WTC11 (cell line): Measurements from ENCODE around the gene NKG7. TPM values are rescaled to one million over a fixed set of nuclear protein-coding genes. Genes with fewer than 3 reads are reported as not detected.

ENCODE experiments used
- ATAC-seq: fragments of 200-7000 bp; cut with Tn5 transposase; 2 replicates; pipeline ENCODE4 v1.10.0; 2021; ENCODE audit warnings: mild to moderate bottlenecking, moderate library complexity
- CTCF ChIA-PET: fragments of 300-600 bp; sonication (Branson Sonifier 250); formaldehyde crosslinking; loops from one replicate; lab custom pipeline; 2021; ENCODE audit warnings: antibody characterized with exemption; lab: Charles Lee
- POLR2A ChIA-PET: fragments of 350-600 bp; sonication (Branson Sonifier 250); formaldehyde crosslinking; loops from one replicate; lab custom pipeline; 2021; ENCODE audit warnings: antibody characterized with exemption; lab: Charles Lee
- DNase-seq: peaks from one replicate; pipeline ENCODE4 v3.0.0; 2021; ENCODE audit warnings: low spot score
- H3K27ac Mint-ChIP-seq: 2 replicates; pipeline ENCODE4 v1.8.0; 2021; ENCODE audit warnings: mixed read lengths
- H3K27me3 Mint-ChIP-seq: 2 replicates; pipeline ENCODE4 v1.8.0; 2021; ENCODE audit warnings: low read depth, mild to moderate bottlenecking, moderate library complexity, mixed read lengths
- H3K36me3 Mint-ChIP-seq: 2 replicates; pipeline ENCODE4 v1.8.0; 2021; ENCODE audit warnings: mixed read lengths
- H3K4me1 Mint-ChIP-seq: 2 replicates; pipeline ENCODE4 v1.8.0; 2022; ENCODE audit warnings: mixed read lengths
- H3K4me3 Mint-ChIP-seq: 2 replicates; pipeline ENCODE4 v1.8.0; 2021; ENCODE audit warnings: mild to moderate bottlenecking, moderate library complexity, mixed read lengths
- H3K9me3 Mint-ChIP-seq: 2 replicates; pipeline ENCODE4 v1.8.0; 2021; ENCODE audit warnings: mixed read lengths
- AR ChIP-seq: fragments of 250-450 bp; sonication (Bioruptor Pico); IDR thresholded peaks from 2 replicates; pipeline ENCODE4 v1.9.0; 2021; ENCODE audit warnings: mild to moderate bottlenecking
- ATF1 ChIP-seq: sonication (generic); formaldehyde crosslinking; IDR thresholded peaks from 2 replicates; pipeline ENCODE4 v1.8.1; 2023; ENCODE audit warnings: mild to moderate bottlenecking, moderate library complexity, missing genetic modification reagents
- CBFB ChIP-seq: sonication (generic); formaldehyde crosslinking; IDR thresholded peaks from 2 replicates; pipeline ENCODE4 v1.8.1; 2022; ENCODE audit warnings: mild to moderate bottlenecking, low read depth, missing genetic modification reagents
- CDX4 ChIP-seq: fragments of 250-450 bp; sonication (Bioruptor Pico); IDR thresholded peaks from 2 replicates; pipeline ENCODE4 v1.9.0; 2021; ENCODE audit warnings: moderate library complexity, mild to moderate bottlenecking, inconsistent platforms, borderline replicate concordance
- EMX1 ChIP-seq: fragments of 250-450 bp; sonication (Bioruptor Pico); IDR thresholded peaks from 2 replicates; pipeline ENCODE4 v1.8.0; 2021; ENCODE audit warnings: mild to moderate bottlenecking
- GTF2I ChIP-seq: fragments of 250-450 bp; sonication (Bioruptor Pico); conservative IDR thresholded peaks from 2 replicates; pipeline ENCODE4 v1.4.0; 2021; ENCODE audit warnings: mild to moderate bottlenecking
- IRF2 ChIP-seq: sonication (generic); formaldehyde crosslinking; IDR thresholded peaks from 2 replicates; pipeline ENCODE4 v1.8.0; 2022; ENCODE audit warnings: low read depth, missing genetic modification reagents, borderline replicate concordance
- MYBL2 ChIP-seq: sonication (generic); formaldehyde crosslinking; IDR thresholded peaks from 2 replicates; pipeline ENCODE4 v1.8.1; 2023; ENCODE audit warnings: mild to moderate bottlenecking, moderate library complexity, missing genetic modification reagents
- NR3C1 ChIP-seq: sonication (generic); formaldehyde crosslinking; conservative IDR thresholded peaks from 2 replicates; pipeline ENCODE4 v1.8.1; 2023; ENCODE audit warnings: low read depth, mild to moderate bottlenecking, missing genetic modification reagents
- PREB ChIP-seq: sonication (generic); formaldehyde crosslinking; IDR thresholded peaks from 2 replicates; pipeline ENCODE4 v1.8.1; 2022; ENCODE audit warnings: mild to moderate bottlenecking, missing genetic modification reagents, moderate library complexity, borderline replicate concordance
- ZNF263 ChIP-seq: sonication (generic); formaldehyde crosslinking; IDR thresholded peaks from 2 replicates; pipeline ENCODE4 v1.8.1; 2022; ENCODE audit warnings: low read depth, mild to moderate bottlenecking, moderate library complexity, missing genetic modification reagents
- total RNA-seq: library from RNA; stranded (reverse); gene quantifications from 3 replicates; pipeline ENCODE4 v1.2.3, GENCODE V29; 2021
- TF ChIP-seq, protein P1 (sequence below): sonication (generic); formaldehyde crosslinking; conservative IDR thresholded peaks from 2 replicates; pipeline ENCODE4 v1.8.1; 2023; ENCODE audit warnings: mild to moderate bottlenecking, low read depth, missing genetic modification reagents, moderate library complexity
- TF ChIP-seq, protein P2 (sequence below): sonication (generic); formaldehyde crosslinking; IDR thresholded peaks from 2 replicates; pipeline ENCODE4 v1.8.0; 2023; ENCODE audit warnings: missing genetic modification reagents
- TF ChIP-seq, protein P3 (sequence below): sonication (generic); formaldehyde crosslinking; IDR thresholded peaks from 2 replicates; pipeline ENCODE4 v1.8.0; 2023; ENCODE audit warnings: mild to moderate bottlenecking, missing genetic modification reagents
- TF ChIP-seq, protein P4 (sequence below): sonication (generic); formaldehyde crosslinking; IDR thresholded peaks from 2 replicates; pipeline ENCODE4 v1.8.1; 2023; ENCODE audit warnings: mild to moderate bottlenecking, moderate library complexity, missing genetic modification reagents
- TF ChIP-seq, protein P5 (sequence below): sonication (generic); formaldehyde crosslinking; IDR thresholded peaks from 2 replicates; pipeline ENCODE4 v1.8.1; 2022; ENCODE audit warnings: mild to moderate bottlenecking, moderate library complexity, missing genetic modification reagents

NKG7 gene
- total RNA-seq, 1 experiment from 2014 or later, result 0.63 TPM

DNA sequence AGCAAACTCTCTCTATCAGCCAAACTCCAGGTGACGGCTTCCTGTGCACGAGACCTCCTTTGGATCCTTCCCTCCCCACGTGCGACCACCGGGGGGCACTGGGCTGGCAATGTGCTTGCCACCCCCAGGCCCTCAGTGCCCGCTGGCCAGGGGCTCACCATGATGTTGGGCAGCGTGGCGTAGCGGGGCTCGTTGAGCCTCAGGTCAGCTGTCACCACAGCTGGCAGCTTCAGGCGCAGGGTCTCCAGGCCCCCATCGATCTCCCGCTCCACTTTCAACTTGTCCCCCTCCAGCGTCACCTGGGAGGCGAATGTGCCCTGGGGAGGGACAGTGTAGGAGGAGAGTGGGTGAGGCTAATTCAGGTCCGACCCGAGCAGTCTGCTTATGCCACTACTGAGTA is 25.7 kb downstream of the NKG7 start (continued):
- TF ChIP-seq, protein P1, sequence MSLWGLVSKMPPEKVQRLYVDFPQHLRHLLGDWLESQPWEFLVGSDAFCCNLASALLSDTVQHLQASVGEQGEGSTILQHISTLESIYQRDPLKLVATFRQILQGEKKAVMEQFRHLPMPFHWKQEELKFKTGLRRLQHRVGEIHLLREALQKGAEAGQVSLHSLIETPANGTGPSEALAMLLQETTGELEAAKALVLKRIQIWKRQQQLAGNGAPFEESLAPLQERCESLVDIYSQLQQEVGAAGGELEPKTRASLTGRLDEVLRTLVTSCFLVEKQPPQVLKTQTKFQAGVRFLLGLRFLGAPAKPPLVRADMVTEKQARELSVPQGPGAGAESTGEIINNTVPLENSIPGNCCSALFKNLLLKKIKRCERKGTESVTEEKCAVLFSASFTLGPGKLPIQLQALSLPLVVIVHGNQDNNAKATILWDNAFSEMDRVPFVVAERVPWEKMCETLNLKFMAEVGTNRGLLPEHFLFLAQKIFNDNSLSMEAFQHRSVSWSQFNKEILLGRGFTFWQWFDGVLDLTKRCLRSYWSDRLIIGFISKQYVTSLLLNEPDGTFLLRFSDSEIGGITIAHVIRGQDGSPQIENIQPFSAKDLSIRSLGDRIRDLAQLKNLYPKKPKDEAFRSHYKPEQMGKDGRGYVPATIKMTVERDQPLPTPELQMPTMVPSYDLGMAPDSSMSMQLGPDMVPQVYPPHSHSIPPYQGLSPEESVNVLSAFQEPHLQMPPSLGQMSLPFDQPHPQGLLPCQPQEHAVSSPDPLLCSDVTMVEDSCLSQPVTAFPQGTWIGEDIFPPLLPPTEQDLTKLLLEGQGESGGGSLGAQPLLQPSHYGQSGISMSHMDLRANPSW, result no peak
- TF ChIP-seq, protein P2, sequence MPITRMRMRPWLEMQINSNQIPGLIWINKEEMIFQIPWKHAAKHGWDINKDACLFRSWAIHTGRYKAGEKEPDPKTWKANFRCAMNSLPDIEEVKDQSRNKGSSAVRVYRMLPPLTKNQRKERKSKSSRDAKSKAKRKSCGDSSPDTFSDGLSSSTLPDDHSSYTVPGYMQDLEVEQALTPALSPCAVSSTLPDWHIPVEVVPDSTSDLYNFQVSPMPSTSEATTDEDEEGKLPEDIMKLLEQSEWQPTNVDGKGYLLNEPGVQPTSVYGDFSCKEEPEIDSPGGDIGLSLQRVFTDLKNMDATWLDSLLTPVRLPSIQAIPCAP (CRISPR knock-in tag), result no peak
- TF ChIP-seq CBFB (CRISPR knock-in tag) (no peak), GTF2I (CRISPR knock-in tag) (no peak), AR (CRISPR knock-in tag) (no peak), IRF2 (CRISPR knock-in tag) (no peak), PREB (no peak), MYBL2 (CRISPR knock-in tag) (no peak)
- TF ChIP-seq, protein P3, sequence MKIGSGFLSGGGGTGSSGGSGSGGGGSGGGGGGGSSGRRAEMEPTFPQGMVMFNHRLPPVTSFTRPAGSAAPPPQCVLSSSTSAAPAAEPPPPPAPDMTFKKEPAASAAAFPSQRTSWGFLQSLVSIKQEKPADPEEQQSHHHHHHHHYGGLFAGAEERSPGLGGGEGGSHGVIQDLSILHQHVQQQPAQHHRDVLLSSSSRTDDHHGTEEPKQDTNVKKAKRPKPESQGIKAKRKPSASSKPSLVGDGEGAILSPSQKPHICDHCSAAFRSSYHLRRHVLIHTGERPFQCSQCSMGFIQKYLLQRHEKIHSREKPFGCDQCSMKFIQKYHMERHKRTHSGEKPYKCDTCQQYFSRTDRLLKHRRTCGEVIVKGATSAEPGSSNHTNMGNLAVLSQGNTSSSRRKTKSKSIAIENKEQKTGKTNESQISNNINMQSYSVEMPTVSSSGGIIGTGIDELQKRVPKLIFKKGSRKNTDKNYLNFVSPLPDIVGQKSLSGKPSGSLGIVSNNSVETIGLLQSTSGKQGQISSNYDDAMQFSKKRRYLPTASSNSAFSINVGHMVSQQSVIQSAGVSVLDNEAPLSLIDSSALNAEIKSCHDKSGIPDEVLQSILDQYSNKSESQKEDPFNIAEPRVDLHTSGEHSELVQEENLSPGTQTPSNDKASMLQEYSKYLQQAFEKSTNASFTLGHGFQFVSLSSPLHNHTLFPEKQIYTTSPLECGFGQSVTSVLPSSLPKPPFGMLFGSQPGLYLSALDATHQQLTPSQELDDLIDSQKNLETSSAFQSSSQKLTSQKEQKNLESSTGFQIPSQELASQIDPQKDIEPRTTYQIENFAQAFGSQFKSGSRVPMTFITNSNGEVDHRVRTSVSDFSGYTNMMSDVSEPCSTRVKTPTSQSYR (CRISPR knock-in tag), result no peak

DNA sequence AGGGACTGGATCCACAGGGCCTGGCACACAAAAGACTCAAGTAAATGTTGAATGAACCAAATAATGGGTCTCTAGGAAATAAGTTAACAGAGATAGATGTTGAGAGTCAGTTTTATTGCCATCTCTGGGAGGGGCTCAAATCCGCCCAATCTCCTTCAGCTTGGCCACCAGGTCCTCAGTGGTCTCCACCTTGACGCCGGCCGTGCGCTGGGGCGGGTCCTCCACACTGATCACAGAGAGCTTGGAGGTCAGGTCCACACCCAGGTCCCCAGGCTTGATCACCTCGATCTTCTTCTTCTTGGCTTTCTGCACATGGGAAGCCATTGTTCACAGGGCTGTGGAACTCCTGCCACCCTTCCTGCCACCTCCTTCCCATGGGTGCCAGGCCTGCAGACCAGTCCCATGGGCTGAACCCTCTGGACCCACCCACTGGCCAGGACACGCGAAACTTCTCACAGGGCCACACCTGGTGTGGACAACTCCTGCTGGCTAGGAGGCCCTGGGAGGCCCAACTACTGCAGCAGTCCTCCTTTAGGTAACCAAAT is 27.3 kb downstream of the NKG7 start:
- no peak overlapping the region for H3K27ac Mint-ChIP-seq
- H3K4me1 Mint-ChIP-seq, result peaks cover 24% of the 10 kb centered on the region
- H3K27me3 Mint-ChIP-seq, result peaks cover 26% of the 10 kb centered on the region
- DNase-seq, result no peak
- no peak overlapping the region for H3K4me3 Mint-ChIP-seq
- ChIA-PET CTCF (no interaction called here), POLR2A (no interaction called here)
- H3K9me3 Mint-ChIP-seq, result no peaks in the 10 kb centered on the region
- TF ChIP-seq CDX4 (no peak), ATF1 (CRISPR knock-in tag) (no peak), ZNF263 (CRISPR knock-in tag) (no peak), AR (CRISPR knock-in tag) (no peak), EMX1 (CRISPR knock-in tag) (no peak), NR3C1 (no peak)
- TF ChIP-seq, protein P4, sequence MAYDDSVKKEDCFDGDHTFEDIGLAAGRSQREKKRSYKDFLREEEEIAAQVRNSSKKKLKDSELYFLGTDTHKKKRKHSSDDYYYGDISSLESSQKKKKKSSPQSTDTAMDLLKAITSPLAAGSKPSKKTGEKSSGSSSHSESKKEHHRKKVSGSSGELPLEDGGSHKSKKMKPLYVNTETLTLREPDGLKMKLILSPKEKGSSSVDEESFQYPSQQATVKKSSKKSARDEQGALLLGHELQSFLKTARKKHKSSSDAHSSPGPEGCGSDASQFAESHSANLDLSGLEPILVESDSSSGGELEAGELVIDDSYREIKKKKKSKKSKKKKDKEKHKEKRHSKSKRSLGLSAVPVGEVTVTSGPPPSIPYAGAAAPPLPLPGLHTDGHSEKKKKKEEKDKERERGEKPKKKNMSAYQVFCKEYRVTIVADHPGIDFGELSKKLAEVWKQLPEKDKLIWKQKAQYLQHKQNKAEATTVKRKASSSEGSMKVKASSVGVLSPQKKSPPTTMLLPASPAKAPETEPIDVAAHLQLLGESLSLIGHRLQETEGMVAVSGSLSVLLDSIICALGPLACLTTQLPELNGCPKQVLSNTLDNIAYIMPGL (CRISPR knock-in tag), result no peak
- TF ChIP-seq, protein P5, sequence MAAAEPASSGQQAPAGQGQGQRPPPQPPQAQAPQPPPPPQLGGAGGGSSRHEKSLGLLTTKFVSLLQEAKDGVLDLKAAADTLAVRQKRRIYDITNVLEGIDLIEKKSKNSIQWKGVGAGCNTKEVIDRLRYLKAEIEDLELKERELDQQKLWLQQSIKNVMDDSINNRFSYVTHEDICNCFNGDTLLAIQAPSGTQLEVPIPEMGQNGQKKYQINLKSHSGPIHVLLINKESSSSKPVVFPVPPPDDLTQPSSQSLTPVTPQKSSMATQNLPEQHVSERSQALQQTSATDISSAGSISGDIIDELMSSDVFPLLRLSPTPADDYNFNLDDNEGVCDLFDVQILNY (CRISPR knock-in tag), result no peak
- ATAC-seq, result no peak
- peaks cover 7% of the 10 kb centered on the region for H3K36me3 Mint-ChIP-seq
